Hematopoietic multipotent progenitor cell treated with erythropoietin and hydrocortisone succinate and interleukin-3 and kit ligand, for 17 days (in vitro differentiated cells): ENCODE results near the gene AQP9.
"Not testable (repeated sequence)": the region's sequence is repeated elsewhere in the genome, so short reads cannot be mapped to it uniquely, and the experiment has no call there.

ENCODE experiments used
- DNase-seq: peaks from one replicate; pipeline ENCODE4 v3.0.0-alpha.2; 2015; ENCODE audit warnings: low spot score

AQP9 gene

DNA sequence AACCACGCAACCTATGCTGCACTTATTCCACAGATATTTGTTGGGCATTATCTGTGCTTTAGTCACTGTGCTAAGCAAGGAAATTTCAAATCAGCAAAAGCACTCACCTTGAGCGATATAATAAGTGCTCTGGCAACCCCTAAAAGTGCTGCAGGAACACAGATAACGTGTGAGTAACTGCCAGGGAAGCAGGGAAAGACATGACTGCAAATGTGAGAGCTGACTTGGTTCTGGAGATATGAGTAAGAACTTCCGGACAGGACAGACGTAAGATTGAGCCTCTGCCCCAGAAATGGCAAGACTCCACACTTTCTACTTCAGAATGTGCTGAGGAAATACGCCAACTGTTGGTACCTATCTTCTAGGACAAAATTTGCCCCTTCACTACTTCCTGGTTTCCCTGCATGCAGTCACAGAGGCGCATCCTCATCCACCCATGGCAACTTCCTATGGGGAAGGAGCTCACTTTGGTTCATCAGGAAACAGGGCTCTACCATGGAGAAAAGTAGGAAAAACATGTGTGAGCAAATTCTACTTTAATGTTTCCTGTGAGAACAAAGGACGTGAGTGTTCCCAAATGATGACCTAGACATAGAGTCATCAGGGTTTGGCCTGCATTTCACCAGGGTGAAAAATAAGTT, 41.7 kb downstream of the AQP9 start:
- no peak for DNase-seq

DNA sequence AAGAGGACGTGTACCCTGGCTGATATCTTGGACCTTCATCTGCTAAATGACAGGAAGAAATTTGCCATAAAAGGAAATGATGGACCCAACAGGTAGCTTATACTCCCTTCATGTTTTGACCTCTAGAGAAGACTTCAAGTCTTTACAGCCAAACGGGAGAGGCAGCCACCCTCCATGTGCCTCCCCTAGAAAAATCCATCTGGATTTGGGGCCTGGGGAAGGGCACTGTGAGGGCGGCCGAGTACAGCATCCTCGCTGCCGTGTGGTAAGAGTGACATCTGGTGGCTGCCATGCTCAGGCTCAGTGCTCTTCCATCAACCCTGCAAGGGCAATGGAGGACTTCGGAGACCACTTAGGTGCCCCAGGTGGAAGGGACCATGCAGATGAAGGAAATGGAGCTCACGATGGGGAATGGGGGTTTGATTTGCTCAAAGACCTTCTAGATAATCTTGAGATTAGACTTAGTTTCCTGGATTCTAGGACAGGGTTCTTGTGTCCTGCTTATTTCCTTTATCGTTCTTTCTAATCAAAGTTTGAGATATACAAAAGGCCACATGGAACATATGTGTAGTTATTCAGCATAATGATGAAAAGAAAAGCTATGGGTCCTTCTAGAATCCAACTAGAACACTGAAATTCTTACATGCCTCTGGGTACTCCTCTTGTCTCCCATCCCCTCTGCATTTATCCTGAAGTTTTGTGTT, 44.4 kb downstream of the AQP9 start:
- DNase-seq, result no peak

DNA sequence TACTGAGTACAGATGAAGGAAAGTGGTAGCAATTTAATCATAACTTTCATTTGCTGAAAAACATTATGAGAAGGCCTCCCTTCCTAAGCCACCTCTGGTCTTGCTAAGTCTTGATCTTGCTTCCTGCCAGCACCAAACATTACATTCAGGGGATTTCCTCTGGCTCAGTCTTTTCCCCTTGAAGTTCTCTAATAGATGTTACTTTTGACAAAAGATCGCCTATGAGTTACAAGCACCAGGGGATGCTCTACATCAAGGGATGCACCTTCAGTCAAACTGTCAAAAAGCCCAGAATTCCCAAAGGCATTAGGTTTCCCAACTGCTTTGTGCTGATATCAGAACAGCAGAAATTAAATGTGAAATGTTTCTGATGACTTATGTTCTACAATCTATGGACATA, 47.3 kb downstream of the AQP9 start:
- DNase-seq, result no peak

DNA sequence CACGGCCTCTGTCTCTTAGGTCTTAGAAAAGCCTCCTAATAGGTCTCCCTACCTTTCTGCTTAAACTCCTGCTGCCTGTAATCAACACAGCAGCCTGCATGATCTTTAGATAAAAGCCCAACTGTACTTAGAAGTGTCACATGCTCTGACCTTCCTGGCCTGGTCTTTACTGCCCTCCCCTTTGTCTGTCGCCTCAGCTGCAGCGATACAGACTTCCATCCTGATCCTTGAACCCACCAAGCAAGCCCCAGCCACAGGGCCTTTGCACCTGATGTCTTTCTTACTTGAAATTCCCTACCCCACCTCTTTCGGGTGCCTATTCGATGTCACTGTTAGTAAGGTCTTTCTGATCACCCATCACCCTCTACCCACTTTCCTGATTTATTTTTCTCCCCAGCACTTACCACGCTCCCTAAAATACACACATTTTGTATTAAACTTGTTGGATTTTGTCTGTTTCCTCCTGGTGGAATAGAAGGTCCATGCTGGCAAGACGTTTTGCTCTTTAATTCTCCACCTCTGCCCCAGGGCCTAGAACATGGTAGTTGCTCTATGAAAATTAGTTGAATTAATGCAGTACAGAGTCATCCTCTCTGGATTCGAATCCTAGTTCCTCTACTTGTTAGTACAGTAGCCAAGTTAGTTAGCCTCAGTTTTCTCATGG, 51.1 kb downstream of the AQP9 start:
- DNase-seq, result no peak

DNA sequence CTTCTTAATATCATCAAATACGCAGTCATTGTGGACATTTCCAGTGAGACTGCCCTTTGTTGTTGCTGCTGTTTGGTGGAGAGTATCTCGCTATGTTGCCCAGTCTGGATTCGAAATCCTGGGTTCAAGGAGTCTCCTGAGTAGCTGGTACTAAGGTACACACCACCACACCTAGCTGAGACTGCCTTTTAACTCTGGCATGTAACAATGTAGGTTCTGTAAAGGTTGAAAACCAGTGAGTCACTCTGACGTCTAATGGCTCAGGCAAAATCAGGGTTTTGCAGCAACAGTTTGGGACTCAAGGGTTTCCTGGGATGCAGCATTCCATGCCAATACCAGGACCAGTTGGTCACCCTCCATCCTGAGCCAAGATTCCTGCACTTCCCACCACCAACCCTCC, 52.2 kb downstream of the AQP9 start:
- no peak for DNase-seq

DNA sequence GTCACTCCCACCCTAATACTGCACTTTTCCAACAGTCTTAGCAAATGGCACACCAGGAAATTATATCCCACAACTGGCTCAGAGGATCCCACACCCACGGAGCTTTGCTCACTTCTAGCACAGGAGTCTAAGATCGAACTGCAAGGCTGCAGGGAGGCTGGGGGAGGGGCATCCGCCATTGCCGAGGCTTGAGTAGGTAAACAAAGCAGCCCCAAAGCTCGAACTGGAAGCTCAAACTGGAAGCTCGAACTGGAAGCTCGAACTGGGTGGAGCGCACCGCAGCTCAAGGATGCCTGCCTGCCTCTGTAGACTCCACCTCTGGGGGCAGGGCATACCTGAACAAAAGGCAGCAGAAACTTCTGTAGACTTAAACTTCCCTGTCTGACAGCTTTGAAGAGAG, 55.5 kb downstream of the AQP9 start:
- DNase-seq, result not testable (repeated sequence)

DNA sequence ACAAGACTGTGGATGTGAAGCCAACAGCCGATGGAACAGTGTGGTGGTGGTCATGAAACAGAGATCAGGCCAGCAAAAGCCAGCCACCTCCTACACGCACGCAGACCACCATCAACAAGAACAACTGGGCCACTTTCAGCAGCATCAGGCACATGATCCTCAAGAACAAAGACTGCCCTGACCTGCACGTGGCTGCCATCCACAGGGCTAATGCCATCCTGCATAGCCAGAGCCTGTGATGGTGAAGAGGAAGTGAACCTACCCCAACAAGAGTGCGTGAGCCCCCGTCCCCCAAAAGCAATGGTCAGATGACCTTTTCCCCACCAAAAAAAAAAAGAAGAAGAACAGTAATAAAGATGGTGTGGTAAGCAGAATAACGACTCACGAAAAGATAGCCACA, 62.6 kb downstream of the AQP9 start:
- DNase-seq, result no peak

DNA sequence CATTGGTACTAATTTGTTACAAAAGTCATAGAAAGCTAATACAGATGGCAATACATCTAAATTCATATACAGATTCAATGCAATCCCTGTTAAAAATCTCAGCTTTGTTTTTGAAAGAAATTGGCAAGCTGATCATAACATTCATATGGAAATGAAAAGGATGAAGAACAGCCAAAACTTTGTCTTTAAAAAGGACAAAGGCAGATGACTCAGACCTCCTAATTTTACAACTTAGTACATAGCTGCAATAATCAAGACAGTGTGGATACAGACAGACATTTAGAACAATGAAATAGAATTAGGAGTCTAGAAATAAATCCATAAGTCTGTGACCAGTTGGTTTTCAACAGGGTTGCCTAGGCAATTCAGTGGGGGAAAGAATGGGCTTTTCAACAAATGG, 63.3 kb downstream of the AQP9 start:
- DNase-seq, result no peak

DNA sequence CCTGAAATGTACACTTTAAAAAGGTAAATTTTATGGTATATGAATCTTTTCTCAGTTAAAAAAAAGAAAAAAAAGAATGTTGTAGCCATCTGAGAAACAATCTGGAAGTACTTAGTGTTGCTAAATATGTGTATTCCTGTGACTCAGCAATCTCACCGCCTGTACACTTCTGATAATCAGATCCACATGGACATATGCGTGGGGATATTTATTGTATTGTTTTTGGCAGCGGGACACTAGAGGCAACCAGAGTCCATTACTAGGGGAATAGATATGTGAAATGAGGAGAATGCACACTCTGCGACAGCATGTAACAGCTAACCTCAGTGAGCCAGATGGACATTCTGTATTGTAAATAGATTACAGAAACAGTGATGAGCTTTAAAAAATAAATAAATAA, 65.4 kb downstream of the AQP9 start:
- DNase-seq, result no peak

DNA sequence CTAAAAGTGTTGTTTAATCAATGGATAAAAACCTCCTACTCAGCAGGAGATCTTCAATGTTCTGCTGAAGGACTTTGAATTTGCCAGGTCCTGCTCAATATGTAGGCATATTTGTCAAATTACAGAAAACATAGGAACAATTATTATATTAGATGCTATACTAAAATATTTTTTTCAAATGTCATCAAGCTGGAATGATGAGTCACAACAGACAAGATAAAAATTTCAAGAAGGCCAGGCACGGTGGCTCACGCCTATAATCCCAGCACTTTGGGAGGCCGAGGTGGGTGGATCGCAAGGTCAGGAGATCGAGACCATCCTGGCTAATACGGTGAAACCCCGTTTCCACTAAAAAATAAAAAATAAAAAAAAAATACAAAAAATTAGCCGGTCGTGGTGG, 68.0 kb downstream of the AQP9 start:
- DNase-seq, result no peak

DNA sequence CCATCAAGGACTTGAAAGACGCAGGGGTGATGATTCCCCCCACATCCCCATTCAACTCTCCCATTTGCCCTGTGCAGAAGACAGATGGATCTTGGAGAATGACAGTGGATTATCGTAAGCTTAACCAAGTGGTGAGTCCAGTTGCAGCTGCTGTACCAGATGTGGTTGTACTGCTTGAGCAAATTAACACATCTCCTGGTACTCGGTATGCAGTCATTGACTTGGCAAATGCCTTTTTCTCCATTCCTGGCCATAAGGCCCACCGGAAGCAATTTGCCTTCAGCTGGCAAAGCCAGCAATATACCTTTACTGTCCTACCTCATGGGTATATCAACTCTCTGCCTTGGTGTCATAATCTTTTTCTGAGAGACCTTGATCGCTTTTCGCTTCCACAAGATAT, 70.0 kb downstream of the AQP9 start:
- DNase-seq, result not testable (repeated sequence)

DNA sequence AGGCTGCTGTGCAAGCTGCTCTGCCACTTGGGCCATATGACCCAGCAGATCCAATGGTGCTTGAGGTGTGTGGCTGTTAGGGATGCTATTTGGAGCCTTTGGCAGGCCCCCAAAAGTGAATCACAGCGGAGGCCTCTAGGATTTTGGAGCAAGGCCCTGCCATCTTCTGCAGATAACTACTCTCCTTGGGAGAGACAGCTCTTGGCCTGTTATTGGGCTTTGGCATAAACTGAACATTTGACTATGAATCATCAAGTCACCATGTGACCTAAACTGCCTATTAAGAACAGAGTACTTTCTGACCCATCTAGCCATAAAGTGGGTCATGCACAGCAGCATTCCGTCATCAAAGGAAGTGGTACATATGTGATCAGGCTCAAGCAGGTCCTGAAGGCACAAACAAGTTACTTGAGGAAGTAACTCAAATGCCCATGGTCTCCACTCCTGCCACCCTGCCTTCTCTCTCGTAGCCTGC, 70.9 kb downstream of the AQP9 start:
- DNase-seq, result not testable (repeated sequence)

DNA sequence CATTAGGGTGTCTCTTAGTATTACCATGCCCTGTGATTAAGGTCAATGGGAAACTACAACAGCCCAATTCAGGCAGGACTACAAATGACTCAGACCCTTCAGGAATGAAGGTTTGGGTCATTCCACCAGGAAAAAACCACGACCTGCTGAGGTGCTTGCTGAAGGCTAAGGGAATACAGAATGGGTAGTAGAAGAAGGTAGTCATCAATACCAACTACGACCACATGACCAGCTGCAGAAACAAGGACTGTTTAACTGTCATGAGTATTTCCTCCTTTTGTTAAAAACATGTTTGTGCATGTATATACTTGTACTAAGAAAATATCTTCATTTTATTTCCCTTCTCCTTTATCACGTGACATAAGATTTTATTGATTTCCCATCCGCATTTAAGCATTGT, 71.8 kb downstream of the AQP9 start:
- not testable (repeated sequence) for DNase-seq

DNA sequence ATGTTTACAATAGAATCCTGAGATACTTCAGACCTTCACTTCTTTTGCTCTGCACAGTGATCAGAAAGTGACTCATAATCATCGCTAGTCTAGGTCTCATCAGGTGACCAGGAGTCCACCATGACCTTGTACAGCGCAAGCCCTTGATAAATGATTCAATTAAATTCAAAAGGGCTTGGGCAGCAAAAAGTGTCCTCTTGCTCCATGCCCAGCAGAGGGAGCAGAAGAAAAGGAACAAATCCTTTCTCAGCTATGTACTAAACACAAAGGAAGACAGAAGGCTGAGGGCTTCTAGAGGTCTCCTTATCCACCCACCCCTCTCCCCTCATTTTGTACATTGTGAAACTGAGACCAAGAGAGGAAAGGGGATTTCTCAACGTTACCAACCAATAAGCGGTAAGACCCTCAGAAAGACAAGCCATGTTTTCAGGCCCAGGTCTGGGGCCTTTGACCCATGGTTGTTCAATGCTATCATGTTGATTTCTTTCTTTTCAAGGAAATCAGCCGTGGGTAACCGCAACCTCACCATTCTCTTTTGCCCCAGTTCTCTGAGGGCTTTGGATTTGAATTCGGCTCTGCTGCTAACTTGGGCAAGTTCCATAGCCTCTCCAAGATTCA, 74.8 kb downstream of the AQP9 start:
- no peak for DNase-seq

DNA sequence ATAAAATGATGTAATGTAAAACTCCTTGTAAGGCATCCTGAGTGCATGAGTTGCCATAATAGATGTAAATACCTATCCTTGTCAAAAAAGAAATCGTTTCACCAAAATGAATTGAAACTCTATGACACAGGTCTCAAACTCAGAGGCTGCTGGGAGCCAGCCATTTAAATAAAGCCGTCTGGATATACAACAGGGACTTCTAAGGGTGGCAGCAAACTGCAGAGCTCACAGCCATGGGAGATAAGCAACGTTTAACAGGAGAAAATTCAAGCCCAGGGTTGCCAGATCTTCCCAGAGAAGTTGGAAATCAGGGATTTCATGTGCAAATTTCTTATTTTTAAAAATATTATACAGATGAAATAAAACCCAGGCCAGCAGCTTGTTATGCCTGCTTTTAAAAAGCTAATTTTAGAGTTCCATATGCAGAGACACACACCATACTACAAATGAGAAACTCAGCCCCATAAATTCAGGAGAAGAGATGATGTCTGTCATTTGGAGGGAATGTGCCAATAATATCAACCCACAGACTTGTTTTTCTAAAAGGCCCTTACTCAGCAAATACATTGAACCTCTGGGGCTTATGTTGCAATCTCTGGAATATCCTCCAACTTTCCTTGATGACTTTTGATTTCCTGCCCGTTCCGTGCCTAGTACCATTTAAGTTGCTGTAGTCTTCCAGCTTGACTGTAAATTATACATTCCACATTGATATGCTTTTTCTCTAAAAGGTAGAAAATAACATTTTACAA, 75.6 kb downstream of the AQP9 start:
- no peak for DNase-seq

DNA sequence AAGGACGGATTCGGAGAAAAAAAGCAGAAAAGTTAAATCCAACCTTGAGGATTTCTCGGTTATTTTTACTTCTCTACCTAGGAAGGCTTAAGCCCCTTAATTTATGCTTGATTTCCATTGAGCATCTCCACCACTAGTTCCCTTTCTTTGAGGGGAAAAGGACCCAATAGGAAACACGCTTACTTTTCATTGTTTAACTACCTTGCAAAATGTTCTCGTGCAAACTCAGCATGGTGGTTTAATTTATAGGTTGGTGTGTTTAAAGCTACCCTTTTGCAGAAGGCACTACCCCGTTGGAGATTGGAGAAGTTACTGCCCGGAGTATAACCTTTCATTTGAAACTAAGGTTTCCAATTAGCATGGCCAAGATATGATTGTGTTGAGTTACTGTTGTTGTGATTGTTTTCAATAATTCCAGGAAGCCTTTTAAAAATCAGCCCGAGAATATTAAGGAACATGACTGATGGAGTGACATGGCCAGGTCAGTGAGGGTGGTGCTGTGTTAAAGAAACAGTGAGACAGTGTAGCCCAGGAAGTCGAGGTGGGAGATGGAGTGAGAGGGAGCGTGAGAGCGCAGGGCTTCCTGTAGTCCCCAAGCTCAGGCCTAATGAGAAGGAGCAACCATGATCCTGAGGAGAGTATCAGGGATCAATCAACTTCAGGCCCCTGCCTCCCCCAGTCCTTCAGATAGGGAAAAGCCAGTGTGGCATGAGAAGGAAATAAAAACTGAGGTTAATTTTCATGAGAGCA, 76.6 kb downstream of the AQP9 start:
- no peak for DNase-seq

DNA sequence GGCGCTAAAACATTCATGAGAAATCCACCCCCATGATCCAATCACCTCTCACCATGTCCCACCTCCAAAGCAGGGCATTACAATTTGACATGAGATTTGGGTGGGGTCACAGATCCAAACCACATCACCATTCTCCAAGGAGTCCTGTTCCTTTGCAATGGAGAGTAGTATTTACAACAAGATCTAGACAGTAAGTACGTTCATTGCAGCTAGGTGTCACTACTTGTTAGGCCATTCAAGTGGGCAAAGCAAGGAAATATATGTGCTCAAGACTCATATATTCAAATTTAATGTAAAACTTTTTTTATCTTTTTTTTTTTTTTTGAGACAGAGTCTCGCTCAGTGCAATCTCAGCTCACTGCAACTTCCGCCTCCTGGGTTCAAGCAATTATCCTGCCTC, 79.3 kb downstream of the AQP9 start:
- DNase-seq, result no peak

DNA sequence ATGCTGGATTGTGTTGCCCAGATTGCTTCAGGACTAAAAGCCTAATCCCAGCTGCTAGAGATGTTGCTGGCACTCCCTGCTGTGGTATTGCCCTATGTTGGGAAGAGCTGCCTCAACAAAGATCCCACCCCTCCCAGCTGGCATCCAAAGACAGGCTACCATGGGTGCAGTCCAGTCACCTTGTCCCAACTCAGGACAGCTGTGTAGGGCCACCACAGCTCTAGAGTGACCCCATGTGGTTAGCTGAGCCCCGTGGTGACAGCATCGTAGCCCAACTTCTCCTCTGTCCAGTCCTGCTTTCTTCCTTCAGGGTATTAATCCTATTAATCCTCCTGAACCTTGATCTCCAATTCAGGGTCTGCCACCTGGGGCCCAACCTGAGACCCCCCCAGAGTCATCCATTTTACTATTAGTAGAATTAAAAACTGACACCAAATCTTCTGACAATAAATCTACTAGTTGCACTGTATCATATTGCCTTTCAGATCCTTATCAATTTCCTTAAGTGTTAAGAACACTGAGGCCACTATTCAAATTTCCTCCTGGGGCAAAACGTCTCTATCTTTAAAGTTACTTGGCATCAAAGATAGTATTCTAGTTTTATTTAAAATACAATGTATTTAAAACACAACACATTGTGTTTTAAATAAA, 83.5 kb downstream of the AQP9 start:
- no peak for DNase-seq

DNA sequence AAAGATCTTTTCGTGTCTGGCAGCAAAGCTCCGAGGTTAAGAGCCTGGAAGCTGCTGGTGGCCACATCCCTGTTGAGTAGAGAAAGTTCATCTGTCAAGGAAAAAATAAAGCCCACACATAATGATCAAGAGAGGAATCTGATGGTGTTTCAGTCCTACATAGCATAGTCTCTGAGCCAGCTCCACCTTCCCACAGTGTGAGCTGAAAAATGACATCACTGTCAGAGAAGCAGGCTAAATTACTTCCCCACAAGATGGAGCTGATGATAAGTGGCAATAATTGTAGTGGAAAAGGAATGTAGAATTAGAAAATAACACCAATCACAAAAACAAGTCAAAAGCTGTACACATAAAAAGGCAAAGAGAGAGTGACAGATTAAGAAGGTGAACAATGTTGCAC, 84.5 kb downstream of the AQP9 start:
- no peak for DNase-seq

DNA sequence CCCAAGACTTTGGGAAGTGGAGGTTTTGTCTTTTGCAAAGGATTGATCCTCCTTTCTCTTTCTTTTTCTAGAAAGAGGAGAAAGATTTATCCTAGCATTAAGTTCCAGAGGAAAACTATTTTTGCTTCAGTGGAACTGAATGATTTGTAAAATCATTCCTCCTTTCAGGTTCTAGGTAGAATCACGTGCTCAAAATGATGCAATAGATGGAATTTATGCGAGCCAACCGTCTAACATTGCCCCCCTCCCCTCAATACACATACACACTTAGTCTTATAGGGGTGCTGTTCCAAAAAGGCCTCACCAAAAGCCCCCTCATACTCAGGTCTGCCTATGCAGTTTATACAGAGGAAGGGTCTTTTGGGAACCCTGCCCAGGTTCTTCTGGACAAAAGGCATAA, 85.3 kb downstream of the AQP9 start:
- no peak for DNase-seq

DNA sequence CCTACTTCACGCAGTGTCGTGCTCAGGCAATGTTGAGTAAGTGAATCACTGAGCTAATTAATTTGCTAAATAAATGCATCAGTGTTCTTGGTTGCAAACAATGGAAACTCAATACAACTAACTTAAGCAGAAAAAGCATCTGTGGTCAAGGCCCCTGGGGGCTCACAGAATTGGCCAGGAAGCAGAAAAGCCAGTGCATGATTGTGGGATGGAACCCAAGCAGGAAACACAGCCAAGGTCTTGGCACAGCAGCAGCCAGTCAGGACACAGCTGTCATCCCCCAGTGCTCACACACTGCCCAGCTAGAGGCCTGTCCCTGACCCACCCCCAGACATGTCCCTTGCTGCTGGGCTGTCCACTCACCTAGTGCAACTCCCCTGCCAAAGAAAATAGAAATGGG, 85.9 kb downstream of the AQP9 start:
- DNase-seq, result no peak
